HG03521 (cell line): ENCODE results near the gene CD4.
"Not testable (repeated sequence)": the region's sequence is repeated elsewhere in the genome, so short reads cannot be mapped to it uniquely, and the experiment has no call there.

Source experiments
- ATAC-seq: cut with Tn5 transposase; IDR thresholded peaks from one replicate; pipeline ENCODE4 v1.9.1; 2021; ENCODE audit warnings: mild to moderate bottlenecking, moderate library complexity; ENCODE audit not compliant: unreplicated experiment

The CD4 gene

GRCh38 chr12:6788972-6789924, at the start of gene CD4:
CD4 (plus strand) TSS chr12:6789528; CDS start chr12:6800139, 10,611 bp downstream.
- ATAC-seq: no peak

GRCh38 chr12:6742080-6742479, 47.2 kb upstream of the CD4 start:
- not testable (repeated sequence) for ATAC-seq

- no peak for ATAC-seq
These were observed 46.5 kb upstream of the CD4 start for GRCh38 chr12:6742834-6743233.

GRCh38 chr12:6743300-6743699, 46.0 kb upstream of the CD4 start:
- ATAC-seq: not testable (repeated sequence)

GRCh38 chr12:6745741-6746525, 43.4 kb upstream of the CD4 start:
- no peak for ATAC-seq

GRCh38 chr12:6747216-6747615, 42.1 kb upstream of the CD4 start:
- no peak for ATAC-seq

- ATAC-seq: no peak
These were observed 40.6 kb upstream of the CD4 start for GRCh38 chr12:6748761-6749160.

- ATAC-seq: no peak
These were observed 38.8 kb upstream of the CD4 start for GRCh38 chr12:6750506-6750905.

GRCh38 chr12:6751767-6752166, 37.6 kb upstream of the CD4 start:
- ATAC-seq: no peak

GRCh38 chr12:6752167-6752920, 37.0 kb upstream of the CD4 start:
- no peak for ATAC-seq

GRCh38 chr12:6752921-6753771, 36.2 kb upstream of the CD4 start, which contains the start of gene MLF2:
MLF2 (minus strand) TSS chr12:6753141; CDS start chr12:6752334, 807 bp downstream.
- peak; percentile 87 for ATAC-seq

GRCh38 chr12:6753772-6754356, 35.5 kb upstream of the CD4 start:
- no peak for ATAC-seq

- ATAC-seq: no peak
These were observed 34.9 kb upstream of the CD4 start for GRCh38 chr12:6754411-6754810.

- ATAC-seq: no peak
These were observed 32.2 kb upstream of the CD4 start for GRCh38 chr12:6757028-6757690.

GRCh38 chr12:6758506-6759095, 30.7 kb upstream of the CD4 start:
- ATAC-seq: no peak

- ATAC-seq: no peak
These were observed 29.6 kb upstream of the CD4 start for GRCh38 chr12:6759741-6760140.

- no peak for ATAC-seq
These were observed 25.9 kb upstream of the CD4 start for GRCh38 chr12:6763380-6763779.

GRCh38 chr12:6764011-6764828, 25.1 kb upstream of the CD4 start:
- ATAC-seq: peak; percentile 74
